Fibroblast of villous mesenchyme (primary cell): ENCODE results near the gene UBE2G2. TPM values are rescaled to one million over a fixed set of nuclear protein-coding genes. Genes with fewer than 3 reads are reported as not detected.

ENCODE experiments used
- DNase-seq: peaks from one replicate; pipeline ENCODE4 v3.0.0-alpha.2; 2010; ENCODE audit warnings: low read depth
- H3K4me3 ChIP-seq: 2 replicates; pipeline ENCODE4 v1.5.1; 2011; ENCODE audit warnings: low read depth, mild to moderate bottlenecking, low read length
- total RNA-seq: library from RNA; depleted of rRNA; stranded (reverse); fragments of >200 nt; gene quantifications from 2 replicates; pipeline ENCODE4 v1.2.3, GENCODE V29; 2012
- TF ChIP-seq, protein P1 (sequence below): IDR thresholded peaks from 2 replicates; pipeline ENCODE4 v1.5.1; 2012; ENCODE audit warnings: low read depth, mild to moderate bottlenecking, low read length; ENCODE audit not compliant: insufficient read depth

Gene UBE2G2
- total RNA-seq, 1 donor: 88.5 TPM

DNA sequence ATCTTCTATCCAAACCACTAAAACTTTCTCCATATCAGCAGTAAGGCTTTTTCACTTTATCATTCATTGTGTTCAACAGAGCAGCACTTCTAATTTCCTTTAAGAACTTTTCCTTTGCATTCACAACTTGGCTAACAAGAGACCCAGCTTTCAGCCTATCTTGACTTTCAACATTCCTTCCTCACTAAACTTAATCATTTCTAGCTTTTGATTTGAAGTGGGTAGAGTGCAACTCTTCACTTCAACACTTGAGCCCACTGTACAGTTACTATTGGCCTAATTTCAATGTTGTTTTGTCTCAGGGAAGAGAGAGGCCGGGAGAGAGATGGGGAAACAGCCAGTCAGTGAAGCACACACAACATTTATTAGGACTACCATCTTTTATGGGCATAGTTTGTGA is 2.0 kb downstream of the UBE2G2 start:
- DNase-seq: no peak
- H3K4me3 ChIP-seq: no peak overlapping the region
- TF ChIP-seq, protein P1, sequence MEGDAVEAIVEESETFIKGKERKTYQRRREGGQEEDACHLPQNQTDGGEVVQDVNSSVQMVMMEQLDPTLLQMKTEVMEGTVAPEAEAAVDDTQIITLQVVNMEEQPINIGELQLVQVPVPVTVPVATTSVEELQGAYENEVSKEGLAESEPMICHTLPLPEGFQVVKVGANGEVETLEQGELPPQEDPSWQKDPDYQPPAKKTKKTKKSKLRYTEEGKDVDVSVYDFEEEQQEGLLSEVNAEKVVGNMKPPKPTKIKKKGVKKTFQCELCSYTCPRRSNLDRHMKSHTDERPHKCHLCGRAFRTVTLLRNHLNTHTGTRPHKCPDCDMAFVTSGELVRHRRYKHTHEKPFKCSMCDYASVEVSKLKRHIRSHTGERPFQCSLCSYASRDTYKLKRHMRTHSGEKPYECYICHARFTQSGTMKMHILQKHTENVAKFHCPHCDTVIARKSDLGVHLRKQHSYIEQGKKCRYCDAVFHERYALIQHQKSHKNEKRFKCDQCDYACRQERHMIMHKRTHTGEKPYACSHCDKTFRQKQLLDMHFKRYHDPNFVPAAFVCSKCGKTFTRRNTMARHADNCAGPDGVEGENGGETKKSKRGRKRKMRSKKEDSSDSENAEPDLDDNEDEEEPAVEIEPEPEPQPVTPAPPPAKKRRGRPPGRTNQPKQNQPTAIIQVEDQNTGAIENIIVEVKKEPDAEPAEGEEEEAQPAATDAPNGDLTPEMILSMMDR: no peak

DNA sequence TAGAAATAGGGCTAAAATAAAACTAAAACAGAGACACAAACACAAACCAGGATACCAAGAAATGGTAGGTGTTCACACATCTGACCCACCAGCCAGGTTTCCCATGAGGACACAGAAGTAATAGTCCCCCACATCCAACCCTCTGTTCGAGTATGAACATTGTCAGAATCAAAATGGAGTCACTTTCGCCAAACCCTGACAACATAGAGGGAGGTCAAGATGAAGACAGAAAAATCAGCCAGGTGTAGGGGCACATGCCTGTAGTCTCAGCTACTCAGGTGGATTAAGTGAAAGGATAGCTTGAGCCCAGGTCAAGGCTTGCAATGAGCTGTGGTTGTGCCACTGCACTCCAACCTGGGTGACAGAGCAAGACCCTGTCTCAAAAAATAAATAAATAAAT is 3.8 kb downstream of the UBE2G2 start:
- TF ChIP-seq, protein P1: no peak
- no peak for DNase-seq
- no peak overlapping the region for H3K4me3 ChIP-seq

DNA sequence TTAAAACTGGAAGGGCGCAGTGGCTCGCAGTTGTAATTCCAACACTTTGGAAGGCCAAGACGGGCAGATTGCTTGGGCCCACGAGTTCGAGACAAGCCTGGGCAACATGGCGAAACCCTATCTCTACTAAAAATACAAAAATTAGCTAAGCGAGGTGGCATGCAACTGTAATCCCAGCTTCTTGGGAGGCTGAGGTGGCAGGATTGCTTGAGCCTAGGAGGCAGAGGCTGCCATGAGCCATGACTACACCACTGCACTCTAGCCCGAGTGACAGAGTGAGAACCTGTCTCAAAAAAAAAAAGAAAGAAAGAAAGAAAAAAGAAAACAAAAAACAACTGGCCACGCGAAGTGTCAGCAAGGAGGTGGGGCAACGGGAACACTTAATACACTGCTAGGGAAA is 6.3 kb downstream of the UBE2G2 start:
- H3K4me3 ChIP-seq: no peak overlapping the region
- no peak for DNase-seq
- TF ChIP-seq, protein P1: no peak

DNA sequence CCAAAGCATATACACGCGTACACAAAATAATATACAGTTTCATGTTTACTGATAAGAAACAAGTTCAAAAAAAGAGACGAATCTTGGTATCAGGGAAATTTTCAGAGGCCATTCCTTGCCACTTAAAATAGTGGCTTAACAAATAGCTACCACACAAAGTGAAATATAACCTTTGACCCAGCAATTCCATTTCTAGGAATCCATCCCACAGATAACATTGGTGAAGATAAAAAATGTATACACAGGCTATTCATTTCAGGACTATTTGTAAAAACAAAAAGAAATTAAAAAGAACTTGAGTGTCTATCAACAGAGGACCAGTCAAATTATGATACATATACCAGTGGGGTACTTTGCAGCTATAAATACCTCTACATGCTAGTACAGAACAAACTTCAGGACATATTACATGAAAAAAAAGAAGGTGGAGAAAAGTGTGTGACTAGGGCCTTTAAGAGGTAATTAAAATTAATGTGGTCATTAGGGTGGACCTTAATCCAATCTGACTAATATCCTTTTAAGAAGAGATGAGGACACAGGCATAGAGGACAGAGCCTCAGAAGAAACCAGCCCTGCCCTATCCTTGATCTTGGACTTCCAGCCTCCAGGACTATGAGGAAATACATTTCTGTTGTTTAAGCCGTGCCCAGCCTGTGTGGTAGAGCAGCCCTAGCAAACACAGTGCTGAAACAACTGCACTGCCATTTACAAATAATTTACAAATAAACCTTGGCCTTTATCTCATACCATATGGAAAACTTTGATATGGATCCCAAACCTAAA is 7.8 kb downstream of the UBE2G2 start:
- TF ChIP-seq, protein P1: no peak
- H3K4me3 ChIP-seq: no peak overlapping the region
- no peak for DNase-seq

DNA sequence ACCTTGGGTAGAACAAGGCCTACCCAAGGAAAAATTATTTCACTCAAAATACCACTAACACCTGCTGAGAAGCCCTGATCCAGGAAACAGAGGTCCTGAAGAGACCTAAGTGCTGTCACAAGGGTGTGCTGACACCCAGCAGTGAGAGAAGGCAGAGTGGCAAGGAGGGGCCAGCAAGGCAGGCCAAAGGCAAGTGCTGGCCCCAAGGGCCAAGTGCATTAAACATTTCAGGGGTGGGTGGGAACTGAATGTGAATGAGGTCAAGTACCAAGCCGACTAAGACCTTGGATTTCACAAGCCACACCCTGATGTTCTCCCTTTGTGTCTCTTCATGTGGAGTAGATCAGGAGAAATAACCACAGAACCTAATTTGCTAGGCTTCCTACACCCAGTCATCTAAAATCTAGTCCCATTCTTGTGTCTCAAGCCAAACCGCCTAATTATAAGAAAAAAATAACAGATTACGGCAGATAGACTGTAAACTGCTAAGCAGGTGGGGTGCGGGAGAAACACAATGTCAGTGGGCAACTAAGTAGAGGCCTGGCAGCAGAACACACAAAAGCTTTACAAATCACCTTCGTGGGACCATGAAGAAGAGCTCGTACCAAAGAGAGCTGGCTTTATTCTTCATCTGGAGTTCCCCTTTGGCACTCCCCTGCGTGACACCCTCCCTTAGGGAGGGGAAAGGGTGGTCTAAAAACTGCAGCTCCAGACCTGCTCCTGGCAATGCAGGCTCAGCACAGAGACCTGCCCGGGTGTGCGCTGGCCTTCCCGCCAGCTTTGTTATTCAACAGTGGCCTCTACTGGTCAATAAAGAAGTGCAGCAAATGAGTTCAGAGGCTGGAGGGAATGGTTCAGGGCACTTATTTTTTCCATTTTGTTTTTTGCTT is 8.7 kb downstream of the UBE2G2 start:
- TF ChIP-seq, protein P1: peak; percentile 79
- DNase-seq: peak; percentile 68
- H3K4me3 ChIP-seq: no peak overlapping the region

DNA sequence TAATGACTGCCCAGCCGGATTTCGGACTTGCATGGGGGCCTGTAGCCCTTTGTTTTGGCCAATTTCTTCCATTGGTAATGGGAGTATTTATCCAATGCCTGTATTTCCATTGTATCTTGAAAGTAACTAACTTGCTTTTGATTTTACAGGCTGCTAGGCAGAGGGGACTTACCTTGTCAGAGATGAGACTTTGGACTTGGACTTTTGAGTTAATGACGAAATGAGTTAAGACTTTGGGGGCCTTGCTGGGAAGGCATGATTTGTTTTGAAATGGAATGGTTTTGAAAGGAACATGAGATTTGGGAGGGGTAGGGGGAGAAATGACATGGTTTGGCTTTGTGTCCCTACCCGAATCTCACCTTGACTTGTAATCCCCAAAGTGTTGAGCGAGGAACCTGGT is 9.6 kb downstream of the UBE2G2 start:
- H3K4me3 ChIP-seq: no peak overlapping the region
- TF ChIP-seq, protein P1: no peak
- DNase-seq: no peak
